ENCODE results near the gene CARHSP1.
"Not testable (repeated sequence)": the region's sequence is repeated elsewhere in the genome, so short reads cannot be mapped to it uniquely, and the experiment has no call there.

Gene CARHSP1

DNA sequence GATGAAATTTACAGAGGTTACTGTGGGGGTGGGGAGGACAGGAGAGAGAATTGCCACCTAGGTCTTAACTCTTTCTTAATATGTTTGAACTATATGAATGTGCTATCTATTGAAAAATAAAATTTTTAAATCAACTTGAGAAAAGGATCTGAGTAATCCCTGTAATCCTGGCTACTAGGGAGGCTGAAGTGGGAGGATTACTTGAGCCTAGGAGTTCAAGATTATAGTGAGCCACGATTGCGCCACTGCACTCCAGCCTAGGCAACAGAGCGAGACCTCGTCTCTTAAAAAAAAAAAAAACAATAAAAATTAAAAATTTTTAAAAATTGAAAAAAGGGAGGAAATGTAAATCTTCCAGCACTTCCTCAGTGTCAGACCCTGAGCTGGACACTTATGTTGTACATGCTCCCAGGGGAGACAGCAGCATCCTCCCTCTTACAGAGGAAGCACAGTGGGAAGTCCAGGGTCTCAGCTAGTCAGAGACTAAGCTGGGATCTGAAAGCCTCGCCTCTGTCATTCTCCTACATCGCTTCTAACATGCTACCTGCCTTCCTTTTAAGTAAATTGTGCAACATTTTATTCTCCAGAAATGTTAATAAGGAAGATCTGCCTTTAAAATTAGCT, 49.3 kb downstream of the CARHSP1 start:
- no peak for DNase-seq

GRCh38 chr16:8818504-8819270, 50.1 kb downstream of the CARHSP1 start:
- no peak for DNase-seq

DNA sequence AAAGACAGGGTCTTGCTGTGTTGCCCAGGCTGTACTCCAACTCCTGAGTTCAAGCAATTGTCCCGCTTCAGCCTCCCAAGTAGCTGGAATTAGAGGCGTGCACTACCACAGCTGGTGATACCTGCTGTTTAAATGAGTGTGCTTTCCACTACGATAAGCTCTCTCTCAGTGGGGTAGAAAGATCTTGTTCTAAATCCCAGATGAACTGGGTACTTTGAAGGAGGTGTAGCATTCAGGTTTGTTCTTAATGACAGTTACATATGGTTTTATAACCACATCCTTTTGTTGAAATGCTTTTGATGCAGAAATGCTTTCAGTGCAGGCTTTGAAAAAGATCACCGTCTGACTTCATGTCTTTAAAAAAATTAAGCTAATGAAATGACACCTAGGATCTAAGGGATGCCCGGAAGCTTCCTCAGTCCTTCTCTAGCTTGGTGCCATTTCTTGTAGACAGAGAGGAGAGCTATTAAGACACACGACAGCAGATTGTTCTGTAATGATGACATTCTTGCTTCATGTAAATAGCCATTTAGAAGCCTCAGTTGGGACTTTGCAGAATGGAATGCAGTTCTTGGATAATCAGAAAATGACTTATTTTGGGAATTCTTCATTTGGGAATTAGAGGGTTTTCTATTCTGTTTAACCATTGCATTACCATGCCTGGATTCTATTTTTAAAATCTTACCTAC, 51.7 kb downstream of the CARHSP1 start:
- DNase-seq, result no peak

DNA sequence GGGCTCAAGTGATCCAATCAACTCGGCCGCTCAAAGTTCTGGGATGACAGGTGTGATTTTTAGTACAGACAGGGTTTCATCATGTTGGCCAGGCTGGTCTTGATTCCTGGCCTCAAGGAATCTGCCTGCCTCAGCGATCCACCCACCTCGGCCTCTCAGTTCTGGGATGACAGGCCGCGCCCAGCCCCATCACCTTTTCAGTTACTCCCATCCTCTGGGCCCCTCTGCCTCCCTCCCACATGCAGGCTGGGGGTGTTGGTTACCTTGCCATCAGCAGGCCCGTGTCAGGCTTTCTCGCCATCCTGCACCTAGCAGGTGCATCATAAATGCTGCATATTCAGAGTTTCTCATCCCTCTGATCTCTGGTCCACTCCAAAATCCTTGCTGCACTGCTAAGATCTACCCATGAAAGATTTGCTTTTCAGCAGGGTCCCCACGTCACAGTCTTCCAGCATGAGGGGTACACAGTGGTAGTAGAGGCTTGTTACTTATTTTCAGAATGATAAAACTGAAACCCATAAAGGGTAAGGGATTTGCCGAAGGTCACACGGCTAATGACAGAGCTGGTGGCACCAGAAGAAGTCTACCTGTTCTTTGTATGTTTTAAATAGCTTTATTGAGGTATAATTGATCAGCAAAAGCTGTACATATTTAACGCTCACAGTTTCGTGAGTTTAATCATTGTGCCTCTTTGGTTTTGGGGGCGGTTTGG, 54.6 kb downstream of the CARHSP1 start:
- no peak for DNase-seq

GRCh38 chr16:8812162-8812843, 56.5 kb downstream of the CARHSP1 start:
- DNase-seq, result no peak

- DNase-seq, result no peak
Observed at GRCh38 chr16:8808613-8809353, 60.0 kb downstream of the CARHSP1 start.

GRCh38 chr16:8808009-8808408, 60.8 kb downstream of the CARHSP1 start:
- DNase-seq, result no peak

- no peak for DNase-seq
Observed at GRCh38 chr16:8807189-8807588, 61.6 kb downstream of the CARHSP1 start.

DNA sequence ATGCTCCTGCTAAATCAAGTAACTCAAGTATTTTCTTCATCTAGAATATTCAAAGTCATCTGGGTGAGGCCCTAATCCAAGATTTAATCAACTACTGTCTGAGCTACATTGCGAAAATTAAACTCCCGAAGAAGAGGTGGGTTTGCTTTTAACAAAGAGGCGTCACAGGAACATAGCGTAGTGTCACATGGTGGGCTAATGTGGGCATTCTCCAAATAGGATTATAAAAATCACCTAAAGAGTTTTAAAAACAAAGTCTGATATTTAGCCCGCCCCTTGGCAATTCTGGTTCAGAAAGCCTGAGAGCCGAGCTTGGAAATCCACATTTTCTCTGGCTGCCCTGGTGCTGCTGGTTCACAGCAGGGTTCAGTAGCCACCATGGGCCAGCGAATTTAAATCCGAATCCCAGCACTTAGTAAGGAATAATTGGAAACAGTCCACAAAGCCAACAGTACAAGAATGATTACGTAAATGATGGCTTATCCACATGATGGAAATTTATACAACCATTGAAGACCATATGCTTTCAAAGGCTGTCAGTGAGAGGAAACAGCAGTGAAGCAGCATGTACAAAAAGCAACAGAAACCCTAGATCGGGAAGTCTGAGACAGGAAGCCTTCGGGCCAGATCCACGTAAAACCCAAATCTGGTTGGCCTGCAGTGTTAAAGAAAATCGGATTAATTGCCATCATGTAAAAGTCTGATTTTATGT, 62.4 kb downstream of the CARHSP1 start:
- DNase-seq, result no peak

GRCh38 chr16:8804313-8804712, 64.5 kb downstream of the CARHSP1 start:
- no peak for DNase-seq

DNA sequence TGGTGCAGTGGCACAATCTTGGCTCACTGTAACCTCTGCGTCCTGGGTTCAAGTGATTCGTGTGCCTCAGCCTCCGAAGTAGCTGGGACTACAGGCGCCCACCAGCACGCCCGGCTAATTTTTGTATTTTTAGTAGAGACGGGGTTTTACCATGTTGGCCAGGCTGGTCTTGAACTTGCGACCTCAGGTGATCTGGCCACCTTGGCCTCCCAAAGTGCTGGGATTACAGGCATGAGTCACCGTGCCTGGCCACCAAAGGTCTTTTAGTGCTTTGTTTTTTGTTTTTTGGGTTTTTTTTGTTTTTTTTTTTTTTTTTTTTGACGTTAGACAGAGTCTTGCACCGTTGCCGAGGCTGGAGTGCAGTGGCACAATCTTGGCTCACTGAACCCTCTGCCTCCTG, 65.1 kb downstream of the CARHSP1 start:
- not testable (repeated sequence) for DNase-seq
